Erythroblast (primary cell): ENCODE measurements around the gene EMC1.

Experiments used
- DNase-seq, 2 experiments: peaks; one replicate each; lab custom pipeline; 2025; lab: John Stamatoyannopoulos, UW
- GATA1 ChIP-seq: IDR thresholded peaks from 2 replicates; pipeline ENCODE4 v1.6.1; 2011; ENCODE audit warnings: low read depth, mild to moderate bottlenecking, control low read depth, low read length, moderate library complexity
- POLR2A ChIP-seq: IDR thresholded peaks from 2 replicates; pipeline ENCODE4 v1.6.1; 2011; ENCODE audit warnings: mild to moderate bottlenecking, low read length

Gene EMC1

GRCh38 chr1:19210772-19211549 is 40.4 kb downstream of the EMC1 start:
- no peak for TF ChIP-seq POLR2A
- TF ChIP-seq GATA1: no peak
- DNase-seq: peak in 1 of 2 experiments; percentile 61

- peak; percentile 97 to 98 for DNase-seq
- TF ChIP-seq GATA1 (no peak), POLR2A (peak; percentile 97)
Observed at GRCh38 chr1:19209990-19210771, 41.1 kb downstream of the EMC1 start, which contains the start of gene UBR4. TSS of gene UBR4 (minus strand) at chr1:19210266. CDS start at chr1:19210248, 18 bp downstream.

- TF ChIP-seq GATA1 (no peak), POLR2A (no peak)
- DNase-seq: peak; percentile 87 to 91
Observed at GRCh38 chr1:19209439-19209989, 41.8 kb downstream of the EMC1 start.

- TF ChIP-seq GATA1 (no peak), POLR2A (no peak)
- DNase-seq: peak; percentile 60 to 79
Observed at GRCh38 chr1:19208710-19209438, 42.5 kb downstream of the EMC1 start.

GRCh38 chr1:19206947-19207346 is 44.4 kb downstream of the EMC1 start:
- TF ChIP-seq GATA1 (no peak), POLR2A (no peak)
- DNase-seq: peak; percentile 37 to 62

- TF ChIP-seq GATA1 (no peak), POLR2A (no peak)
- DNase-seq: peak; percentile 34 to 72
Observed at GRCh38 chr1:19205845-19206244, 45.5 kb downstream of the EMC1 start.

GRCh38 chr1:19205403-19205802 is 45.9 kb downstream of the EMC1 start:
- DNase-seq: no peak
- TF ChIP-seq GATA1 (no peak), POLR2A (no peak)

GRCh38 chr1:19204446-19205266 is 46.7 kb downstream of the EMC1 start:
- TF ChIP-seq POLR2A: no peak
- no peak for TF ChIP-seq GATA1

GRCh38 chr1:19203440-19203839 is 47.9 kb downstream of the EMC1 start:
- TF ChIP-seq GATA1: no peak
- TF ChIP-seq POLR2A: no peak
- peak; percentile 32 to 55 for DNase-seq

More at GRCh38 chr1:19204446-19205266, 46.7 kb downstream of the EMC1 start:
- peak; percentile 8 to 47 for DNase-seq

GRCh38 chr1:19202396-19202795 is 48.9 kb downstream of the EMC1 start:
- TF ChIP-seq POLR2A (no peak), GATA1 (no peak)
- DNase-seq: peak; percentile 17 to 20

- DNase-seq: peak; percentile 5 to 7
- TF ChIP-seq POLR2A (no peak), GATA1 (no peak)
Observed at GRCh38 chr1:19199969-19200604, 51.2 kb downstream of the EMC1 start.

GRCh38 chr1:19199329-19199968 is 51.9 kb downstream of the EMC1 start:
- TF ChIP-seq GATA1 (no peak), POLR2A (no peak)

More at GRCh38 chr1:19199329-19199968, 51.9 kb downstream of the EMC1 start:
- peak in 1 of 2 experiments; percentile 17 for DNase-seq
